GM18867 (cell line): Measurements from ENCODE around the gene CLSTN2.

ENCODE experiments used
- ATAC-seq: cut with Tn5 transposase; IDR thresholded peaks from one replicate; pipeline ENCODE4 v1.9.1; 2021; ENCODE audit warnings: mild to moderate bottlenecking, moderate library complexity; ENCODE audit not compliant: unreplicated experiment

The CLSTN2 gene

GRCh38 chr3:140440446-140440845 is 505.5 kb downstream of the CLSTN2 start:
- no peak for ATAC-seq

- ATAC-seq, result no peak
These were observed 506.0 kb downstream of the CLSTN2 start for GRCh38 chr3:140441006-140441405.

- no peak for ATAC-seq
These were observed 507.6 kb downstream of the CLSTN2 start for GRCh38 chr3:140442621-140443020.

GRCh38 chr3:140443073-140443472 is 508.1 kb downstream of the CLSTN2 start:
- no peak for ATAC-seq

- no peak for ATAC-seq
These were observed 508.8 kb downstream of the CLSTN2 start for GRCh38 chr3:140443806-140444205.

GRCh38 chr3:140446734-140447133 is 511.7 kb downstream of the CLSTN2 start:
- ATAC-seq, result no peak

- no peak for ATAC-seq
These were observed 512.2 kb downstream of the CLSTN2 start for GRCh38 chr3:140447136-140447535.

GRCh38 chr3:140448001-140448400 is 513.0 kb downstream of the CLSTN2 start:
- no peak for ATAC-seq

GRCh38 chr3:140449413-140450256 is 514.6 kb downstream of the CLSTN2 start:
- ATAC-seq, result no peak

- no peak for ATAC-seq
These were observed 518.8 kb downstream of the CLSTN2 start for GRCh38 chr3:140453750-140454149.

GRCh38 chr3:140455521-140456214 is 520.7 kb downstream of the CLSTN2 start:
- no peak for ATAC-seq

- ATAC-seq, result no peak
These were observed 522.0 kb downstream of the CLSTN2 start for GRCh38 chr3:140456974-140457373.

- ATAC-seq, result no peak
These were observed 524.5 kb downstream of the CLSTN2 start for GRCh38 chr3:140459462-140459861.

GRCh38 chr3:140461250-140461649 is 526.3 kb downstream of the CLSTN2 start:
- no peak for ATAC-seq

GRCh38 chr3:140463355-140463754 is 528.4 kb downstream of the CLSTN2 start:
- no peak for ATAC-seq

- ATAC-seq, result no peak
These were observed 531.0 kb downstream of the CLSTN2 start for GRCh38 chr3:140465988-140466387.

GRCh38 chr3:140466535-140466934 is 531.5 kb downstream of the CLSTN2 start:
- ATAC-seq, result no peak

GRCh38 chr3:140467104-140467577 is 532.2 kb downstream of the CLSTN2 start:
- ATAC-seq, result no peak

GRCh38 chr3:140467796-140468315 is 532.9 kb downstream of the CLSTN2 start:
- ATAC-seq, result no peak

GRCh38 chr3:140468407-140468806 is 533.4 kb downstream of the CLSTN2 start:
- no peak for ATAC-seq

GRCh38 chr3:140469491-140469890 is 534.5 kb downstream of the CLSTN2 start:
- no peak for ATAC-seq

- no peak for ATAC-seq
These were observed 535.2 kb downstream of the CLSTN2 start for GRCh38 chr3:140470211-140470610.
